Activated naive CD8-positive, alpha-beta T cell treated with anti-CD3 and anti-CD28 coated beads, Interleukin-2, amount 50 U/mL, for 24 hours (primary cell): ENCODE results near the gene MAP1LC3B2.

Experiments
- ATAC-seq: fragments of 150-1000 bp; cut with Tn5 transposase; one replicate; pipeline ENCODE4 v1.10.0; 2021
- DNase-seq: peaks from one replicate; pipeline ENCODE4 v3.0.0; 2021
- H3K27ac Mint-ChIP-seq: one replicate; pipeline ENCODE4 v1.8.0; 2021; ENCODE audit warnings: mild to moderate bottlenecking, mixed read lengths
- H3K27me3 Mint-ChIP-seq: one replicate; pipeline ENCODE4 v1.8.0; 2021; ENCODE audit warnings: mixed read lengths
- H3K36me3 Mint-ChIP-seq: one replicate; pipeline ENCODE4 v1.8.0; 2021; ENCODE audit warnings: low read depth, mixed read lengths
- H3K4me1 Mint-ChIP-seq: one replicate; pipeline ENCODE4 v1.8.0; 2021; ENCODE audit warnings: mixed read lengths
- H3K4me3 Mint-ChIP-seq: one replicate; pipeline ENCODE4 v1.8.0; 2021; ENCODE audit warnings: mild to moderate bottlenecking, moderate library complexity, mixed read lengths
- H3K9me3 Mint-ChIP-seq: one replicate; pipeline ENCODE4 v1.8.0; 2021; ENCODE audit warnings: mixed read lengths

The MAP1LC3B2 gene

DNA sequence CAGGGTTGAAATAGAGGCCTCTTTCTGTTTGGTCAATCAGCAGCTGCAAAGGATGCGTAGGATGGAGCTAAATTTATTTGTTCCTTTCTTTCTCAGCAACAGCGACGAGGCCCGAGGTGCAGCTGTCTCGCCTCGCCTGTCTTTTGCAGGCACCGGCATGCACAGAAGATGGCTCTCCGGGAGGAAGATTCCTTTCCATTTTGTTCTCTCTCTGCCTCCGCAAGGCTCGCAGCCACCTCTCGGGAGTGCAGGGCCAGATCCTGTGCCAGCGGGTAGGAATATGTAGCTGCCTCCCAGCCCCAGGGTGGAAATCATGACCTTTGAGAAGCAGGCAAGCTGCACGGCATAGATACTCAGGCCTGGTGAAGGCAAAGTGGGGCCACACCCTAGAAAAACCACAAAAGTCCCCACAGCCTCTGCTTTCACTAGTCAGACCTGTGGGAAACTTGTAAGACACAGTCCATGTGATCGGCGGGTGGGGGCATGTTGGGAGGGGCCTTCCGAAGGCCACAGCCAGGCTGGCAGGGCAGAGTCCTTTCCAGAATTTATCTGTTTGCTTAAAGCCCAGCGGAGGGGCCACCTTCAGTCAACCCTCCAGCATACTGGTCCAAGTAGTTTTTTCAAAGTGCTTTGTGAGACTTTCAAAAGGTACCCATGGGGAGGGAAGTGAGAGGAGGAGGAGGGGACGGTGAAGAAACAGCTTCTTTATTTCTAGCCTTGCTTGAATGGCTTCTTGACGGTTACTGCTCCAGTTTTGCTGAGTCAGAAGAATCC, at the start of gene MAP1LC3B2:
Gene MAP1LC3B2, plus strand, starts transcription at position 220 of the 774 bp plus-strand sequence. CDS start 16,562 bp downstream, outside the sequence.
- peaks cover 4% of the 10 kb centered on the region for H3K36me3 Mint-ChIP-seq
- ATAC-seq = peak; percentile 96
- H3K9me3 Mint-ChIP-seq = peaks cover 6% of the 10 kb centered on the region
- peak; percentile 76 for DNase-seq
- peak within 1 kb of the TSS; percentile 69 for H3K4me3 Mint-ChIP-seq
- peak within 1 kb of the TSS; percentile 86 for H3K27ac Mint-ChIP-seq
- peaks cover 46% of the 10 kb centered on the region for H3K4me1 Mint-ChIP-seq
- H3K27me3 Mint-ChIP-seq = peaks cover 1% of the 10 kb centered on the region

- Mint-ChIP-seq H3K27me3 (peaks cover 1% of the 10 kb centered on the region), H3K4me3 (no peak overlapping the region), H3K4me1 (peaks cover under 1% of the 10 kb centered on the region), H3K27ac (no peak overlapping the region), H3K36me3 (no peaks in the 10 kb centered on the region), H3K9me3 (no peaks in the 10 kb centered on the region)
- DNase-seq (no peak), ATAC-seq (no peak)
Observed at GRCh38 chr12:116513944-116514343, 45.2 kb upstream of the MAP1LC3B2 start.

DNA sequence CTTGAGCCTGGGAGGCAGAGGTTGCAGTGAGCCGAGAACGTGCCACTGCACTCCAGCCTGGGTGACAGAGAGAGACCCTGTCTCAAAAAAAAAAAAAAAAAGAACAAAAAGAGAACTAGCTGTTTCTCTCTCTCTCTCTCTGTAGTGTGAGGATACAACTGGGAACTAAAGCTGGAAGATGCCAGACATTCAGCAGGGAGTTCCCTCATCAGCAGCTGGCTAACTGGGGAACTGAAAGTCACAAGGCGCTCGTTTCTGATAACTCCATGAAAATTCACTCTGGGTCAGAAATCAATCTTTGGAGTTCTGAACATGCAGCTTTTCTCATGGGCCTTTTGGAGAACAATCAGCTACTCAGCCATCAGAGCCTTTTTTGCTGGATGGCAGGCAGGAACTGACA, 43.5 kb upstream of the MAP1LC3B2 start:
- Mint-ChIP-seq H3K27me3 (no peaks in the 10 kb centered on the region), H3K27ac (no peak overlapping the region), H3K4me3 (no peak overlapping the region), H3K36me3 (no peaks in the 10 kb centered on the region), H3K9me3 (no peaks in the 10 kb centered on the region), H3K4me1 (peaks cover 2% of the 10 kb centered on the region)
- DNase-seq (no peak), ATAC-seq (no peak)

GRCh38 chr12:116516657-116517056, 42.5 kb upstream of the MAP1LC3B2 start:
- H3K4me3 Mint-ChIP-seq = no peak overlapping the region
- DNase-seq (no peak), ATAC-seq (no peak)
- H3K9me3 Mint-ChIP-seq = no peaks in the 10 kb centered on the region
- no peak overlapping the region for H3K27ac Mint-ChIP-seq
- H3K27me3 Mint-ChIP-seq = no peaks in the 10 kb centered on the region
- peaks cover 9% of the 10 kb centered on the region for H3K4me1 Mint-ChIP-seq
- H3K36me3 Mint-ChIP-seq = no peaks in the 10 kb centered on the region

GRCh38 chr12:116517431-116518045, 41.6 kb upstream of the MAP1LC3B2 start:
- ATAC-seq (no peak), DNase-seq (no peak)
- Mint-ChIP-seq H3K27ac (peak overlapping the region; percentile 26), H3K9me3 (no peaks in the 10 kb centered on the region), H3K4me1 (peaks cover 9% of the 10 kb centered on the region), H3K4me3 (no peak overlapping the region), H3K27me3 (no peaks in the 10 kb centered on the region), H3K36me3 (no peaks in the 10 kb centered on the region)

DNA sequence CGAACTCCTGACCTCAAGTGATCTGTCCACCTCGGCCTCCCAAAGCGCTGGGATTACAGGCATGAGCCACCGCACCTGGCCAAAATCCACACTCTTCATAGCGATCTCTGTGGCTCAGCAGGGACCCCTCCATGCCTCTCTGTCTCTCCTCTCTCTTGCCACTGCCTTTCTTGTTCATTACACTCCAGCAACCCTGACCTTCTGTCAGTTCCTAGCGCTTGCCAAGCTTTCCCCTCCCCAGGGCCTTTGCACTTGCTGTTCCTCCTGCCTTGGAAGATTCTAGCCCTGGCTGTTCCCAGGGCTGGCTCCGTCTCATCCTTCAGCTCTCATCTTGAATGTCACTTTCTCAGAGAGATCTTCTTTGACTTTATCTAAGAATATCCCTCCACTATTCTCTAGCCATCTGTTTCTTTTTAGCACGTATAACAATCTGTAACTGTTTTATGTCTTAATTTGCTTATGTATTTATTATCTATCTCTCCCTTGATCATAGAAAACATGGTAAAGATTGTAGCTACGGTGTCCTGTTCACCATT, 38.9 kb upstream of the MAP1LC3B2 start:
- Mint-ChIP-seq H3K27ac (no peak overlapping the region), H3K27me3 (no peaks in the 10 kb centered on the region), H3K36me3 (no peaks in the 10 kb centered on the region), H3K4me3 (no peak overlapping the region), H3K4me1 (peaks cover 9% of the 10 kb centered on the region), H3K9me3 (no peaks in the 10 kb centered on the region)
- ATAC-seq = no peak
- no peak for DNase-seq

- ATAC-seq = no peak
- Mint-ChIP-seq H3K9me3 (no peaks in the 10 kb centered on the region), H3K4me3 (no peak overlapping the region), H3K27me3 (no peaks in the 10 kb centered on the region), H3K27ac (no peak overlapping the region), H3K36me3 (no peaks in the 10 kb centered on the region), H3K4me1 (peaks cover 9% of the 10 kb centered on the region)
- DNase-seq = no peak
Observed at GRCh38 chr12:116520801-116521471, 38.2 kb upstream of the MAP1LC3B2 start.

- no peaks in the 10 kb centered on the region for H3K9me3 Mint-ChIP-seq
- ATAC-seq = no peak
- H3K4me3 Mint-ChIP-seq = no peak overlapping the region
- H3K36me3 Mint-ChIP-seq = no peaks in the 10 kb centered on the region
- peaks cover 2% of the 10 kb centered on the region for H3K27me3 Mint-ChIP-seq
- no peak overlapping the region for H3K27ac Mint-ChIP-seq
- no peak for DNase-seq
- H3K4me1 Mint-ChIP-seq = peaks cover 9% of the 10 kb centered on the region
Observed at GRCh38 chr12:116524311-116524710, 34.9 kb upstream of the MAP1LC3B2 start.

GRCh38 chr12:116524964-116525379, 34.2 kb upstream of the MAP1LC3B2 start:
- Mint-ChIP-seq H3K36me3 (no peaks in the 10 kb centered on the region), H3K4me3 (no peak overlapping the region), H3K9me3 (no peaks in the 10 kb centered on the region), H3K27me3 (peaks cover 2% of the 10 kb centered on the region), H3K27ac (no peak overlapping the region), H3K4me1 (peaks cover 9% of the 10 kb centered on the region)
- DNase-seq = no peak
- ATAC-seq = no peak

- DNase-seq = no peak
- ATAC-seq = no peak
- H3K4me1 Mint-ChIP-seq = peaks cover 7% of the 10 kb centered on the region
- H3K27ac Mint-ChIP-seq = no peak overlapping the region
- no peaks in the 10 kb centered on the region for H3K36me3 Mint-ChIP-seq
- H3K27me3 Mint-ChIP-seq = peaks cover 5% of the 10 kb centered on the region
- no peak overlapping the region for H3K4me3 Mint-ChIP-seq
- no peaks in the 10 kb centered on the region for H3K9me3 Mint-ChIP-seq
Observed at GRCh38 chr12:116525418-116526001, 33.7 kb upstream of the MAP1LC3B2 start.

GRCh38 chr12:116528065-116528464, 31.1 kb upstream of the MAP1LC3B2 start:
- Mint-ChIP-seq H3K27ac (no peak overlapping the region), H3K36me3 (no peaks in the 10 kb centered on the region), H3K4me3 (no peak overlapping the region), H3K9me3 (no peaks in the 10 kb centered on the region), H3K27me3 (peaks cover 10% of the 10 kb centered on the region), H3K4me1 (peaks cover 7% of the 10 kb centered on the region)
- ATAC-seq = no peak
- DNase-seq = no peak

- H3K36me3 Mint-ChIP-seq = no peaks in the 10 kb centered on the region
- H3K4me1 Mint-ChIP-seq = peaks cover 10% of the 10 kb centered on the region
- H3K4me3 Mint-ChIP-seq = no peak overlapping the region
- no peak overlapping the region for H3K27ac Mint-ChIP-seq
- no peak for DNase-seq
- no peaks in the 10 kb centered on the region for H3K9me3 Mint-ChIP-seq
- no peak for ATAC-seq
- H3K27me3 Mint-ChIP-seq = peaks cover 10% of the 10 kb centered on the region
Observed at GRCh38 chr12:116528498-116528897, 30.7 kb upstream of the MAP1LC3B2 start.

DNA sequence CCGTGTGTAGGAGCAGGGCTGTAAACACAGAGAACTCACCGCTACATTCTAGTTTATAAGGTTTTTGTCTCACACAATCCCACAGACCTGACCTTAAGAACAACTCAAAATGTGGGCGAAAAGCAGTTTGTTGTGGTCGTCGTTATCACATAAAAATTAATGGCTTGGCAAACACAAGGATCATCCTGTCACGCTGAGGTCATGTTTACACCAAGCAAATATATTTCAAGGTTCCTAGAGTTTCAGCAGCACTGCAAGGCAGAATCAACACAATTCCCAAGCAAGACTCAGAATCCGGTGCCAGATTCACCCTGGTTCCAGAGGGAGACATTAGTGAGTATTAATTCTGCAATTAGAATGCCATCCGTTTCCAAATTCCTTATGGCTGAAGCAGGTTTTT, 30.1 kb upstream of the MAP1LC3B2 start:
- H3K4me3 Mint-ChIP-seq = no peak overlapping the region
- ATAC-seq (no peak), DNase-seq (no peak)
- peaks cover 11% of the 10 kb centered on the region for H3K4me1 Mint-ChIP-seq
- no peaks in the 10 kb centered on the region for H3K9me3 Mint-ChIP-seq
- no peaks in the 10 kb centered on the region for H3K36me3 Mint-ChIP-seq
- peaks cover 10% of the 10 kb centered on the region for H3K27me3 Mint-ChIP-seq
- H3K27ac Mint-ChIP-seq = no peak overlapping the region

DNA sequence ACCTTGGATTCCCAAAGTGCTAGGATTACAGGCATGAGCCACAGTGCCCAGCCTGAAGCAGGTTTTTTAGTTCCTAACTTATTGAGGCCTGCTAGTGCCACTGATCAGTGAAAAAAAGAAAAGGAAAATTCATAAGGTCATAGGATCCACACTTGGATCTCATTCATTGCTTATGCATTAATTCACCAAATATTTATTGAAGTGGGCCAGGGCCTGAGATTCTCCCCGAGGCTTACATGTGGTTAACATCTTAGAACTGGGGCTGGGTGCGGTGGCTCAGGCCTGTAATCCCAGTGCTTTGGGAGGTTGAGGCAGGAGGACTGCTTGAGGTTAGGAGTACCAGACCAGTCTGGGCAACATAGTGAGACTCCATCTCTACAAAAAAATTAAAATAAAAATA, 29.5 kb upstream of the MAP1LC3B2 start:
- no peaks in the 10 kb centered on the region for H3K36me3 Mint-ChIP-seq
- no peak for ATAC-seq
- peaks cover 10% of the 10 kb centered on the region for H3K27me3 Mint-ChIP-seq
- no peak for DNase-seq
- no peak overlapping the region for H3K4me3 Mint-ChIP-seq
- no peak overlapping the region for H3K27ac Mint-ChIP-seq
- no peaks in the 10 kb centered on the region for H3K9me3 Mint-ChIP-seq
- H3K4me1 Mint-ChIP-seq = peaks cover 16% of the 10 kb centered on the region
